ENCODE data around the gene SRGAP2B.
"Not testable (repeated sequence)": the region's sequence is repeated elsewhere in the genome, so short reads cannot be mapped to it uniquely, and the experiment has no call there.

DNA sequence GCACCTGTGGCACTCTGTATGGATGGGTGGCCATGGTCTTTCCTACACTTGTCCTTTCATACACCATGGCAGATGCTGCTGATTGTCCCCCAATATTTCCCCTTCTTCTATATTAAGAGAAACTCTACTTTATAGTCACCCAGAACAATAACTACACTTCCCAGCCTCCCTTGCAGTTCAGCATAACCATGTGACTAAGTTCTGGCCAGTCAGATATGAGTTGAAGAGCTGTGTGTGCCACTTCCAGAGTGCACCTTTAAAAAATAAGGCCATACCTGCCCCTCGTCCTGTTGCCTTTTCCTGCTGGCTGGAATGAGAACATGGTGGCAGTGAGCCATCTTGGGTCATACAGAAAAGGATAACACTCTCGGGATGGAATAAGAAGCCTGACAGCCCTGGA is 108.0 kb downstream of the SRGAP2B start:
- TF ChIP-seq, protein P1, sequence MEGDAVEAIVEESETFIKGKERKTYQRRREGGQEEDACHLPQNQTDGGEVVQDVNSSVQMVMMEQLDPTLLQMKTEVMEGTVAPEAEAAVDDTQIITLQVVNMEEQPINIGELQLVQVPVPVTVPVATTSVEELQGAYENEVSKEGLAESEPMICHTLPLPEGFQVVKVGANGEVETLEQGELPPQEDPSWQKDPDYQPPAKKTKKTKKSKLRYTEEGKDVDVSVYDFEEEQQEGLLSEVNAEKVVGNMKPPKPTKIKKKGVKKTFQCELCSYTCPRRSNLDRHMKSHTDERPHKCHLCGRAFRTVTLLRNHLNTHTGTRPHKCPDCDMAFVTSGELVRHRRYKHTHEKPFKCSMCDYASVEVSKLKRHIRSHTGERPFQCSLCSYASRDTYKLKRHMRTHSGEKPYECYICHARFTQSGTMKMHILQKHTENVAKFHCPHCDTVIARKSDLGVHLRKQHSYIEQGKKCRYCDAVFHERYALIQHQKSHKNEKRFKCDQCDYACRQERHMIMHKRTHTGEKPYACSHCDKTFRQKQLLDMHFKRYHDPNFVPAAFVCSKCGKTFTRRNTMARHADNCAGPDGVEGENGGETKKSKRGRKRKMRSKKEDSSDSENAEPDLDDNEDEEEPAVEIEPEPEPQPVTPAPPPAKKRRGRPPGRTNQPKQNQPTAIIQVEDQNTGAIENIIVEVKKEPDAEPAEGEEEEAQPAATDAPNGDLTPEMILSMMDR (IDR thresholded peaks at IDR 0.05; ENCODE audit: extremely low read depth in 1 of 2, insufficient read depth in 1 of 2, low read depth in 1 of 2, low read length in 2 of 2), result not testable (repeated sequence)
- not testable (repeated sequence) for TF ChIP-seq POLR2AphosphoS5 (IDR thresholded peaks at IDR 0.05; ENCODE audit: insufficient read depth, low read depth, low read length)

All from endothelial cell of umbilical vein (primary cell).